ENCODE results near the gene RTN4.

GRCh38 chr2:54927085-54927750 lies 123.0 kb downstream of the RTN4 start:
- TF ChIP-seq, protein P1, sequence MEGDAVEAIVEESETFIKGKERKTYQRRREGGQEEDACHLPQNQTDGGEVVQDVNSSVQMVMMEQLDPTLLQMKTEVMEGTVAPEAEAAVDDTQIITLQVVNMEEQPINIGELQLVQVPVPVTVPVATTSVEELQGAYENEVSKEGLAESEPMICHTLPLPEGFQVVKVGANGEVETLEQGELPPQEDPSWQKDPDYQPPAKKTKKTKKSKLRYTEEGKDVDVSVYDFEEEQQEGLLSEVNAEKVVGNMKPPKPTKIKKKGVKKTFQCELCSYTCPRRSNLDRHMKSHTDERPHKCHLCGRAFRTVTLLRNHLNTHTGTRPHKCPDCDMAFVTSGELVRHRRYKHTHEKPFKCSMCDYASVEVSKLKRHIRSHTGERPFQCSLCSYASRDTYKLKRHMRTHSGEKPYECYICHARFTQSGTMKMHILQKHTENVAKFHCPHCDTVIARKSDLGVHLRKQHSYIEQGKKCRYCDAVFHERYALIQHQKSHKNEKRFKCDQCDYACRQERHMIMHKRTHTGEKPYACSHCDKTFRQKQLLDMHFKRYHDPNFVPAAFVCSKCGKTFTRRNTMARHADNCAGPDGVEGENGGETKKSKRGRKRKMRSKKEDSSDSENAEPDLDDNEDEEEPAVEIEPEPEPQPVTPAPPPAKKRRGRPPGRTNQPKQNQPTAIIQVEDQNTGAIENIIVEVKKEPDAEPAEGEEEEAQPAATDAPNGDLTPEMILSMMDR (conservative IDR thresholded peaks at IDR 0.05) = no peak
- no peak for TF ChIP-seq EZH2 (IDR thresholded peaks at IDR 0.05; ENCODE audit: low read depth)

Measured in PC-9 (cell line).